ENCODE measurements around the gene PCDH9. TPM values are rescaled to one million over a fixed set of nuclear protein-coding genes. Genes with fewer than 3 reads are reported as not detected.

Gene PCDH9
- total and polyA plus RNA-seq, 5 experiments from 2014 or later: 0.04 to 1.7 (median 0.35) TPM

DNA sequence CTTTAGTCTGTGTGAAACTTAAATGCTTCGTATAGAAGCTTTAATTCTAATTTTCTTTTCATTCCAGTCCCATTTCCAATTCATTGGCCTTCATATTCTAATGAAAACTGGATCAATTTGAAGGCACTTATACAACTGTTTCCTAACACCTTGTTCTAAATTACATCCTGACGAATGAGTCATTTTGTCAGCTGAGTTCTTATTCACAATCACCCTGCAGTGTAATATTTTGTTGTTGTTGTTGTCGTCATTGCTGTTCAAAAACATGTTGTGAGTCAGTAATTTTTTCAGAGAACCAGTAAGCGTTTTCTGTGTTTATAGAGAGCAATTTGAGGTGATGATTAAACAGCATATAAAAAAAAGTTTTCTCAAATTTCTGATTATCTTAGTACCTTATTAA lies 290.0 kb downstream of the PCDH9 start:
- POLR2A ChIA-PET: no interaction called here
- DNase-seq (no peak), ATAC-seq (no peak)
- Mint-ChIP-seq H3K27me3 (no peaks in the 10 kb centered on the region), H3K9me3 (peaks cover 0 to 10% (median 0%) of the 10 kb centered on the region in 9 donors), H3K4me3 (no peak overlapping the region), H3K4me1 (peaks cover 0 to 2% (median 0%) of the 10 kb centered on the region in 4 donors), H3K27ac (no peak overlapping the region), H3K36me3 (no peaks in the 10 kb centered on the region)

GRCh38 chr13:66937423-66937822 lies 292.7 kb downstream of the PCDH9 start:
- H3K4me1 Mint-ChIP-seq: peaks cover 0 to 6% (median 0%) of the 10 kb centered on the region in 4 donors
- DNase-seq (no peak), ATAC-seq (no peak)
- peaks cover 0 to 14% (median 0%) of the 10 kb centered on the region in 9 donors for H3K9me3 Mint-ChIP-seq
- H3K4me3 Mint-ChIP-seq: no peak overlapping the region
- H3K27me3 Mint-ChIP-seq: no peaks in the 10 kb centered on the region
- POLR2A ChIA-PET: no interaction called here
- H3K27ac Mint-ChIP-seq: no peak overlapping the region
- no peaks in the 10 kb centered on the region for H3K36me3 Mint-ChIP-seq

- no peak overlapping the region for H3K4me3 Mint-ChIP-seq
- no peaks in the 10 kb centered on the region for H3K36me3 Mint-ChIP-seq
- peaks cover 0 to 6% (median 0%) of the 10 kb centered on the region in 4 donors for H3K4me1 Mint-ChIP-seq
- ATAC-seq: no peak
- POLR2A ChIA-PET: no interaction called here
- peaks cover 0 to 10% (median 0%) of the 10 kb centered on the region in 9 donors for H3K9me3 Mint-ChIP-seq
- H3K27me3 Mint-ChIP-seq: no peaks in the 10 kb centered on the region
- H3K27ac Mint-ChIP-seq: no peak overlapping the region
- DNase-seq: no peak
Measured at GRCh38 chr13:66933994-66934393, 296.1 kb downstream of the PCDH9 start.

DNA sequence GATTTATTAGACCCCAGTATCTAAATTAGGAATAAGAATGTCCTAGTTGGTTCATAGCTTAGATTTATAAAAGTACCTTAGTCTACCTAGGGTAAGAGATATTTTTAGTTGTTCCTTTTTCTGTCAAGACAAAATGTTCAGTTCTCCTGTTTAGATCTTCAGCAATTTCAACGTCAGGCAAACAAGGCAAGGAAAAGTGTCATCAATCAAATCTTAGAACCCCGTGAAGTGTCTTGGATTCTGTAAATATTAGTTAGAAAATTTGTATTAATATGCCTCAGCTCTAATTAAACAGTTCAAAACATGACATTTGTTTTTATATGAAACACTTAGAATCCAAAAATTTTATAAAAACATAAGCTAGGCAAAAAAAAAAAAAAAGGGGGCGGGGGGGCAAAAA lies 296.6 kb downstream of the PCDH9 start:
- no peak overlapping the region for H3K27ac Mint-ChIP-seq
- POLR2A ChIA-PET: no interaction called here
- DNase-seq (no peak), ATAC-seq (no peak)
- no peaks in the 10 kb centered on the region for H3K36me3 Mint-ChIP-seq
- H3K4me3 Mint-ChIP-seq: no peak overlapping the region
- peaks cover 0 to 10% (median 0%) of the 10 kb centered on the region in 9 donors for H3K9me3 Mint-ChIP-seq
- H3K27me3 Mint-ChIP-seq: no peaks in the 10 kb centered on the region
- H3K4me1 Mint-ChIP-seq: peaks cover 0 to 6% (median 0%) of the 10 kb centered on the region in 4 donors

DNA sequence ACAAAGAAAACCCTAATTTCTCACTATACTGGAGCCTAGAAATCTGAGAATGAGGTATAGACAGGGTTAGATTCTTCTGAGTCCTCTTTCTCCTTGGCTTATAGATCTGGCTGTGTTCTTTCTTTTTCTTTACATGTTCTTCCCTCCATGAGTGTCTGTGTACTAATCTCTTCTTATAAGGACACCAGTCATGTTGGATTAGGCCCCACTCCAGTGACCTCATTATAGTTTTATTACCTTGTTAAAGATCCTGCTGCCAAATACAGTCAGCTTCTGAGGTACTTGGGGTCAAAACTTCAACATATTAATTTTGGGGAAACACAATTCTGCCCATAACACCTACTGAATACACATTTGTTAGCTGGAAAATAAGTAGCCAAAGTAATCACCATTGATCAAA lies 302.6 kb downstream of the PCDH9 start:
- H3K36me3 Mint-ChIP-seq: no peaks in the 10 kb centered on the region

GRCh38 chr13:66926851-66927524 lies 303.1 kb downstream of the PCDH9 start:
- H3K27ac Mint-ChIP-seq: no peak overlapping the region
- DNase-seq (no peak), ATAC-seq (no peak)
- H3K27me3 Mint-ChIP-seq: no peaks in the 10 kb centered on the region
- H3K9me3 Mint-ChIP-seq: peaks cover 0 to 5% (median 0%) of the 10 kb centered on the region in 9 donors
- POLR2A ChIA-PET: no interaction called here
- H3K36me3 Mint-ChIP-seq: no peaks in the 10 kb centered on the region
- no peak overlapping the region for H3K4me3 Mint-ChIP-seq
- no peaks in the 10 kb centered on the region for H3K4me1 Mint-ChIP-seq

More for the DNA sequence above, 302.6 kb downstream of the PCDH9 start:
- no peaks in the 10 kb centered on the region for H3K27me3 Mint-ChIP-seq
- H3K4me3 Mint-ChIP-seq: no peak overlapping the region
- peaks cover 0 to 5% (median 0%) of the 10 kb centered on the region in 9 donors for H3K9me3 Mint-ChIP-seq
- no peak for DNase-seq
- no peak for ATAC-seq
- POLR2A ChIA-PET: no interaction called here
- no peak overlapping the region for H3K27ac Mint-ChIP-seq
- no peaks in the 10 kb centered on the region for H3K4me1 Mint-ChIP-seq

- Mint-ChIP-seq H3K36me3 (no peaks in the 10 kb centered on the region), H3K9me3 (peaks cover 0 to 5% (median 0%) of the 10 kb centered on the region in 9 donors), H3K27ac (no peak overlapping the region), H3K27me3 (no peaks in the 10 kb centered on the region), H3K4me3 (no peak overlapping the region), H3K4me1 (no peaks in the 10 kb centered on the region)
- POLR2A ChIA-PET: no interaction called here
- no peak for ATAC-seq
- no peak for DNase-seq
Measured at GRCh38 chr13:66926200-66926850, 303.8 kb downstream of the PCDH9 start.

- no peak for ATAC-seq
Measured at GRCh38 chr13:66922444-66922843, 307.7 kb downstream of the PCDH9 start.

DNA sequence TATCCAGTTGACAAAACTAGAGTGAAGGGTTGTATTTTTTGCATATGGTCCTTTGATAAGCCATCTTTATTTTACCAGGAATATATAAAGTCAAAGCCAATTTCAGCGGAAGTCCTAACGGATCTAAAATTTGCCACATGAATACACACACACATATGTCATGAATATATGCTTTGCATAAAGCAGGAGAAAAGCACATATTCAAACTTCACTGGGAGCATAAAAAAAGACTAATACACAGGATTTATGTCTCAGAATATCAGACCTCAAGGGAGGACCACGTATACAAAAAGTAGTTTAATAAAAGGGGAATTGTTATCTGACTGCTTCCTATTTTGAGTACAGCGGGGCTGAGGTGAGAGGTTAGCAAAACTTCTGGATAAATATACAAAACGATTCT lies 308.7 kb downstream of the PCDH9 start:
- DNase-seq (no peak), ATAC-seq (no peak)
- POLR2A ChIA-PET: no interaction called here
- Mint-ChIP-seq H3K4me1 (no peaks in the 10 kb centered on the region), H3K27me3 (no peaks in the 10 kb centered on the region), H3K9me3 (peaks cover 0 to 10% (median 0%) of the 10 kb centered on the region in 9 donors), H3K27ac (no peak overlapping the region), H3K36me3 (no peaks in the 10 kb centered on the region), H3K4me3 (no peak overlapping the region)

More at GRCh38 chr13:66922444-66922843, 307.7 kb downstream of the PCDH9 start:
- Mint-ChIP-seq H3K4me3 (no peak overlapping the region), H3K4me1 (no peaks in the 10 kb centered on the region), H3K27me3 (no peaks in the 10 kb centered on the region), H3K9me3 (peaks cover 0 to 10% (median 0%) of the 10 kb centered on the region in 9 donors), H3K27ac (no peak overlapping the region), H3K36me3 (no peaks in the 10 kb centered on the region)
- no peak for DNase-seq
- POLR2A ChIA-PET: no interaction called here

DNA sequence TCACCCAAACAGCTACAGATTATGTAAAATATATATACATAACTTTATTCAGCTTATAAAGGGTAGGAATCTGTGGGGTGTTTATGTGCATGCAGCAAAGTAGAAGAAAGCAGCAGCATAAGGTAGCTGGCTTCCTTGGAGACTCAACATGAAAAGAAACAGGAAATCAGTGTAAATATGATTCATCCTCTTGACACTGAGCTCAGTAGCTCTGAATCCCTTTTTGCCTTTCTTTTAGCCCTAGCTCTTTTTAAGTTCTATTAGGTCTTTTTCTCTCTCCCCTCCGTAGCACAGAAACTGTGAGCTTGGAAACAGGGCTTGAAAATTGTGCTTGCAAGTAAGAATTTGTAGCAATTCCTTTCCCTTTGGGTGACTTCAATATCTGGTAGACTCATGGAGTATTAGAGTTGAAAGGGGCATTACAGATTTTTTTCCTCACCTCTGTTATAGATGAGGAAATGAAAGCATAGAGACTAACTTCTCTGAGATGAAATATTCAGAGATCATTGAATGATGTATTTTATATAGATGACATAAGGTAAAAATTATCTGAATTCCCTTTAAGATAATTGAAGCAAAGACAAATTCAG lies 314.4 kb downstream of the PCDH9 start:
- Mint-ChIP-seq H3K4me1 (peaks cover 0 to 14% (median 7%) of the 10 kb centered on the region in 4 donors), H3K4me3 (peak overlapping the region in 2 of 10 donors; percentile 20 to 61), H3K36me3 (no peaks in the 10 kb centered on the region), H3K9me3 (peaks cover 0 to 10% (median 0%) of the 10 kb centered on the region in 9 donors), H3K27ac (peak overlapping the region in 3 of 10 donors; percentile 3 to 31 (median 24)), H3K27me3 (no peaks in the 10 kb centered on the region)
- peak in 1 of 10 donors; percentile 4 for DNase-seq
- peak in 1 of 2 donors; percentile 47 for ATAC-seq
- POLR2A ChIA-PET: no interaction called here

DNA sequence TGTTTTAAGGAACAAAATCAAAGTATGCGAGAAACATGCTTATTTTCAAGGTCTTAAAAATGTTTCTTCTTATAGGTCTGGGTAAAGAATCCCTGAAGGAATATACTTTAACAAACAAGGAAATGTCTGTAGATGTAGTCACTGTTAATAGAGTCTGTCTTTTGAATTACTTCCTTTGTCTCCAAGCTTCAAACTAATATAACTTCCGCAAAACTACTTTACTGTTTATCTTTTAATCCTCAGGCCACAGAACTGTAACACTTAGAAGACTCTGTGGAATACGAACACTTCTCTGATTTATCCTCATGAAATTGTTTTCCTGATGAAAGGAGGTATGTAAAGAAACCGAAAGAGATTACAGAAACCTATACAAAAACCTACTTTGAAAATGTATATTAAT lies 316.0 kb downstream of the PCDH9 start:
- POLR2A ChIA-PET: no interaction called here
- H3K4me1 Mint-ChIP-seq: peaks cover 0 to 14% (median 7%) of the 10 kb centered on the region in 4 donors
- no peak overlapping the region for H3K4me3 Mint-ChIP-seq
- H3K9me3 Mint-ChIP-seq: peaks cover 0 to 13% (median 0%) of the 10 kb centered on the region in 9 donors
- H3K27me3 Mint-ChIP-seq: no peaks in the 10 kb centered on the region
- no peaks in the 10 kb centered on the region for H3K36me3 Mint-ChIP-seq
- no peak for ATAC-seq
- no peak for DNase-seq
- no peak overlapping the region for H3K27ac Mint-ChIP-seq

- DNase-seq (no peak), ATAC-seq (no peak)
- H3K4me3 Mint-ChIP-seq: no peak overlapping the region
- POLR2A ChIA-PET: no interaction called here
- H3K27ac Mint-ChIP-seq: no peak overlapping the region
- H3K27me3 Mint-ChIP-seq: no peaks in the 10 kb centered on the region
- peaks cover 0 to 5% (median 0%) of the 10 kb centered on the region in 9 donors for H3K9me3 Mint-ChIP-seq
- peaks cover 0 to 14% (median 7%) of the 10 kb centered on the region in 4 donors for H3K4me1 Mint-ChIP-seq
- no peaks in the 10 kb centered on the region for H3K36me3 Mint-ChIP-seq
Measured at GRCh38 chr13:66911411-66911939, 318.7 kb downstream of the PCDH9 start.

GRCh38 chr13:66899955-66900354 lies 330.2 kb downstream of the PCDH9 start:
- Mint-ChIP-seq H3K27me3 (no peaks in the 10 kb centered on the region), H3K4me3 (no peak overlapping the region), H3K27ac (no peak overlapping the region), H3K9me3 (no peaks in the 10 kb centered on the region), H3K36me3 (no peaks in the 10 kb centered on the region), H3K4me1 (no peaks in the 10 kb centered on the region)
- POLR2A ChIA-PET: no interaction called here
- ATAC-seq (no peak), DNase-seq (no peak)

All from naive thymus-derived CD8-positive, alpha-beta T cell (primary cell).